ENCODE data around the gene FMNL1. TPM values are rescaled to one million over a fixed set of nuclear protein-coding genes. Genes with fewer than 3 reads are reported as not detected.

FMNL1 gene
- total and polyA plus RNA-seq, 9 donors = 1.2 to 7.6 (median 5.4) TPM

Other genes with a start within 250 kb of the FMNL1 start
- 27.2 TPM for gene DCAKD, start 170.3 kb upstream of the FMNL1 start, total RNA-seq
- gene DCAKD, start 170.3 kb upstream of the FMNL1 start, polyA plus RNA-seq (ENCODE audit: insufficient read depth in 1 of 8, insufficient read length in 8 of 8, low replicate concordance in 1 of 8) = 10 to 100 TPM; 28.0 to 40.1 (median 33.7) TPM
- 45.6 TPM for gene NMT1, start 160.6 kb upstream of the FMNL1 start, total RNA-seq
- gene NMT1, start 160.6 kb upstream of the FMNL1 start, polyA plus RNA-seq (ENCODE audit: insufficient read depth in 1 of 8, insufficient read length in 8 of 8, low replicate concordance in 1 of 8) = 10 to 100 TPM; 34.0 to 49.1 (median 37.8) TPM
- gene PLCD3, start 89.4 kb upstream of the FMNL1 start, total RNA-seq = 15.1 TPM
- gene PLCD3, start 89.4 kb upstream of the FMNL1 start, polyA plus RNA-seq (ENCODE audit: insufficient read depth in 1 of 8, insufficient read length in 8 of 8, low replicate concordance in 1 of 8) = 10 to 100 TPM; 28.9 to 53.0 (median 39.5) TPM
- gene ACBD4, start 86.2 kb upstream of the FMNL1 start, total RNA-seq = 4.1 TPM
- gene ACBD4, start 86.2 kb upstream of the FMNL1 start, polyA plus RNA-seq (ENCODE audit: insufficient read depth in 1 of 8, insufficient read length in 8 of 8, low replicate concordance in 1 of 8) = 1 to 10 TPM; 4.2 to 7.7 (median 5.5) TPM
- 8.6 TPM for gene HEXIM1, start 73.4 kb upstream of the FMNL1 start, total RNA-seq
- 10 to 100 TPM; 21.2 to 28.0 (median 24.1) TPM for gene HEXIM1, start 73.4 kb upstream of the FMNL1 start, polyA plus RNA-seq (ENCODE audit: insufficient read depth in 1 of 8, insufficient read length in 8 of 8, low replicate concordance in 1 of 8)
- 6.2 TPM for gene HEXIM2, start 60.0 kb upstream of the FMNL1 start, total RNA-seq
- gene HEXIM2, start 60.0 kb upstream of the FMNL1 start, polyA plus RNA-seq (ENCODE audit: insufficient read depth in 1 of 8, insufficient read length in 8 of 8, low replicate concordance in 1 of 8) = 1 to 10 TPM; 6.8 to 9.1 (median 7.8) TPM
- 0.04 TPM for gene SPATA32, start 40.2 kb downstream of the FMNL1 start, total RNA-seq
- gene SPATA32, start 40.2 kb downstream of the FMNL1 start, polyA plus RNA-seq (ENCODE audit: insufficient read depth in 1 of 8, insufficient read length in 8 of 8, low replicate concordance in 1 of 8) = under 1 TPM in 1 of 8 donors, not detected in 7; 0.08 TPM
- gene MAP3K14, start 95.1 kb downstream of the FMNL1 start, total RNA-seq = 4.4 TPM
- 10 to 100 TPM in 1 of 8 donors, 1 to 10 TPM in 7; 7.3 to 10.4 (median 8.3) TPM for gene MAP3K14, start 95.1 kb downstream of the FMNL1 start, polyA plus RNA-seq (ENCODE audit: insufficient read depth in 1 of 8, insufficient read length in 8 of 8, low replicate concordance in 1 of 8)
- 7.1 TPM for gene ARHGAP27, start 211.0 kb downstream of the FMNL1 start, total RNA-seq
- gene ARHGAP27, start 211.0 kb downstream of the FMNL1 start, polyA plus RNA-seq (ENCODE audit: insufficient read depth in 1 of 8, insufficient read length in 8 of 8, low replicate concordance in 1 of 8) = 10 to 100 TPM in 4 of 8 donors, 1 to 10 TPM in 4; 7.2 to 19.0 (median 10.0) TPM